ENCODE measurements around the gene GLCE. TPM values are rescaled to one million over a fixed set of nuclear protein-coding genes. Genes with fewer than 3 reads are reported as not detected.
A peak's percentile ranks its signal among the peaks of the same experiment; 100 is the strongest.

The GLCE gene
- total RNA-seq (2014; rRNA removed; shearing (Covaris generic)): 41.9 and 43.3 TPM in 2 replicates
- 27.2 and 33.7 TPM in 2 replicates for polyA plus RNA-seq (2015; cell fraction: cytosol; rRNA removed)
- polyA plus RNA-seq (2015; cell fraction: nucleus; rRNA removed): 19.7 and 30.0 TPM in 2 replicates

DNA sequence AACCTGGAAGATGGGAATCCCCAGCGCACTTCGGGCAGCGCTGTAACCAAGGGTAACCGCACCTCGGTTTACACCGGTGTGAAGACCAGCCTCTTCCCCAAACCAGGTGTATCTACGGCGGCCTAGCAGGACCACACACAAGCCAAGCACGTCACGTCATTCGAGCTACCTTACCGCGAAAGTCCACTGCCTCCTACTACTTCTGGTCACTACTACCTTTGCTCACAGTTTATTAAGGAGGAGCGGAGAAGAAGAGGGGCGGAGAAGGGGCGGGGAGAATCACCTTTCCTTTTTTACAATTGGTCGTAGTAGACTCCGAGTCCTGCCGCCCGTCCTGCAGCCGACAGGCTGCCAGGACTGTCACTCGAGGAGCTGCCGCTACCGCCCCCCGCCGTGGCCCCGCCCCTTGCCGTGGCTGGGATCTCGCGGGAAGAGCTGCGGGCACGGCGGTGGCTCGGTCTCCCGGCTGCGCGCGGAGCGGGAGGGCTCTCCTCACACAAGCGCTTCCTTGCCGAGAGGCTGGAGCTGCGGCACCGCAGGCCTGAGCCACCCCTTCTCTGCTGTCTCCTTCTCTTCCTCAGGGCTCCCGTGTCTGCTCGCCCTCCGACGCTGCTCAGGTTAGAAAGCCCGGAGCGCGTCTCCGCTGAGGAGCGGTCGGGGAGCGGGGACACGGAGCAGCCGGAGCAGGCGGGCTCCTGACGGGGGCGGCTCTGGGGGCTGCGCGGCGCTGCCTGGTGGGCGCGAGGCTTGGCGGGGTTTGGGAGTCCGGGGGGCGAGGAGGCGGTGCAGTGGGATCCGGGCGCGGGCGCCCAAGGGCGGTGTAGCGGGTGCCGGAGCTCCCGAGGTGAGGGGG, at the start of gene GLCE:
Gene GLCE, plus strand, starts transcription at position 495 of the 853 bp plus-strand sequence. CDS start 95,172 bp downstream, outside the sequence.
- in situ Hi-C loops (cut with HindIII; ENCODE audit: low pct_unique_long_range_greater_than_20kb, low sequenced_read_pairs): no loop called here
- peak; percentile 96 for DNase-seq (ENCODE audit: low read depth, low spot score)

GRCh38 chr15:69114331-69114928, 46.0 kb upstream of the GLCE start:
- no peak for DNase-seq (ENCODE audit: low read depth, low spot score)
- in situ Hi-C loops (cut with HindIII; ENCODE audit: low pct_unique_long_range_greater_than_20kb, low sequenced_read_pairs): no loop called here

DNA sequence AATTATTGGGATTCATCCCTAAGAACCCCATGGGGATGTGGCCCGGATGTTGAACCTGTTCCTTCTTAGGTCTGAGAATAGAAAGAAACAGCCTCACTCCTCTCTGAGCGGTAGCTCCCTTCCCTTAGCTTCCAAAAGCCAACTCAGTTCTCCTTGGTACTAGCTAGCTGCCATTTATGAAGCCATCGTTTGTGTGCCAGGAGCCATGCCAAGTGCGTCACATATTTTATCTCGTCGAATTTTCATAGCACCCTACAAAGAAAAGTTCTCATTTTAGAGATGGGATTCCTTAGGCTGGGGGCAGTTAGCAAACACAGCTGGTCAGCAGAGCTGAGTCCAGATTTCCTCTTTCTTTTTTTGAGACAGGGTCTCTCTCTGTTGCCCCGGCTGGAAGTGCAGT, 45.4 kb upstream of the GLCE start:
- in situ Hi-C loops (cut with HindIII; ENCODE audit: low pct_unique_long_range_greater_than_20kb, low sequenced_read_pairs): no loop called here

GRCh38 chr15:69116391-69116790, 44.0 kb upstream of the GLCE start:
- in situ Hi-C loops (cut with HindIII; ENCODE audit: low pct_unique_long_range_greater_than_20kb, low sequenced_read_pairs): no loop called here
- no peak for DNase-seq (ENCODE audit: low read depth, low spot score)

More for the DNA sequence above, 45.4 kb upstream of the GLCE start:
- DNase-seq (ENCODE audit: low read depth, low spot score): no peak

GRCh38 chr15:69117431-69117871, 43.0 kb upstream of the GLCE start:
- in situ Hi-C loops (cut with HindIII; ENCODE audit: low pct_unique_long_range_greater_than_20kb, low sequenced_read_pairs): no loop called here

GRCh38 chr15:69118089-69118488, 42.3 kb upstream of the GLCE start:
- in situ Hi-C loops (cut with HindIII; ENCODE audit: low pct_unique_long_range_greater_than_20kb, low sequenced_read_pairs): no loop called here
- no peak for DNase-seq (ENCODE audit: low read depth, low spot score)

More at GRCh38 chr15:69117431-69117871, 43.0 kb upstream of the GLCE start:
- no peak for DNase-seq (ENCODE audit: low read depth, low spot score)

GRCh38 chr15:69119001-69119400, 41.4 kb upstream of the GLCE start:
- in situ Hi-C loops (cut with HindIII; ENCODE audit: low pct_unique_long_range_greater_than_20kb, low sequenced_read_pairs): no loop called here
- no peak for DNase-seq (ENCODE audit: low read depth, low spot score)

DNA sequence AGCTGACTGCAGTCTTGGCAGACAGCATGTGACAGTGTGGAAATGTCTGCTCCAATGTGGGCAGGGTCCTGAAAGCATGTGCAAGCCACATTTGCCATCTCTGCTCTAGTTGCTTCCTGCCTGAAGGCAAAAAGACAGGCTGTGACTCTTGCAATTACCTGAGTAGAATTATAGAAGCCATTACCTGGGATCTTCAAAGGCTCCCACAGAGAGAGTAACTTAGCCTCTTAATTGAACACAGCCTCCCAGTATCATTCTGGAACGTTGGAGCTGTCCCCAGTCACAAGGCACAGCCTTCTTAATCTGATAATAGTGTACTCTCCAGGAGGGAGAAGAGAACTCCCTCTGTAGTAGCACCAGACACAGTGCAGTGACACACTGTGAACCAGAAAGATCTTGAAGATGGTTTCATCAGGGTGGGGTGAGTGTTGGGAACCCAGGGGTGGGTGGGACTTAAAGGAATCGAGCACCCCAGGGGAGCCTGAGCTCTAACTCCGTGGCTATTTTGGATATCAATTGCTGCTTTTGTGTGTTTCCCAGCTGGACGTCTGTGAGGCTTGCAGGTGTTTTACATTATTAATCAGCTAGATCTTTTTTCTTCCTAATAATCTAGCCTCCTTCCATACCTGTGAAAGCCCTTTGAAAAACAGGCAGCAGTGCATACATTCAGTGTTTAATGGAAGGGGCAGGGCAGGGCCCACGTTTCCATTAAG, 40.6 kb upstream of the GLCE start:
- in situ Hi-C loops (cut with HindIII; ENCODE audit: low pct_unique_long_range_greater_than_20kb, low sequenced_read_pairs): no loop called here
- no peak for DNase-seq (ENCODE audit: low read depth, low spot score)

GRCh38 chr15:69120732-69121131, 39.7 kb upstream of the GLCE start:
- in situ Hi-C loops (cut with HindIII; ENCODE audit: low pct_unique_long_range_greater_than_20kb, low sequenced_read_pairs): no loop called here
- DNase-seq (ENCODE audit: low read depth, low spot score): no peak

DNA sequence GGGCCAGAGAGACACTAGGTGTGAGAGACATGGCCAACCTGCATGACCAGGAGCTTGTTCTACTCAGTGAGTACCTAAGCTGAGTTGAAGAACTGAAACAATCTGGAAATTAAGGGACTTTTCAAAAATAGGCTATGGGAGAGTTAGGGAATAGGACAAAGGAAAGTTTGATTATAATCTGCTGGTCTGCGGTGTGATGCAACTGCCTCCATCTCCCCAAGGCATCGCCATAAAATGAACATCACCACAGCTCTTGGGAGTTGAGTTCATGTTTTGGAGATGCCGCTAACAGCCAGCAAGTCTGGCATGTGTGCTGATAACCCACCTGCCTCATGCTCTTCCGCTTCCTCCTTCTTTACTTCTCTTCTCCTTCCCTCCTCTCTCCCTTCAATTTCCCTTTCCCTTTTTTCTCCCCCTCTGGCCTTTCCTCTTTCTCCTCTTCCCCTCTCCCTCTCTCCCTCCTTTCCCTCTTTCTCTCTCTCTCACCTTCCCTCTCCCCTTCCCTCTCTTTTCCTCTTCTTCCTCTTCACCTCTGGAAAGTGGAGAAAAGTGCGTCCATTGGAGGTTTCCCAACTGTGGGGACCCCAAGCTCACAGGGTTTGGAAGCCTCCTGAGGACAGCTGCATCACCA, 39.1 kb upstream of the GLCE start:
- in situ Hi-C loops (cut with HindIII; ENCODE audit: low pct_unique_long_range_greater_than_20kb, low sequenced_read_pairs): no loop called here
- DNase-seq (ENCODE audit: low read depth, low spot score): no peak

DNA sequence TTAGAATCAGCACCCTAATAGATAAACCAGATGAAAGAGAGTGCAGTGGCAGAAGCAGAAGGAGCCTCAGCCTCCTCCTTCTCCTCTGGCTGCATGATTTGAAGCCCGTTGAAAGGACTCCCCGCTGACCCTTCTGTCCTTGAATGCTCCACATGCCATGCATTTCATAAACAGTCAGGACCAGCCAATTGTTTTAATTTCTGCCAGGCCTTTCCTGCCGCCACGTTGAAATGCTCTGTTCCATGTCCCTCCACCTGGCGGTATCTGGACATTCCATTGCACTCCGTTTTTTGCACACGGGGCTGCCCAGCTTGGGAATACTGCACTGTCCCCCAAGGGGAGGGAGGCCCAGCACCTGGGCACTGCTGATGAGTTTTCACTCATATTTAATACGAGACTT, 35.2 kb upstream of the GLCE start:
- no peak for DNase-seq (ENCODE audit: low read depth, low spot score)
- in situ Hi-C loops (cut with HindIII; ENCODE audit: low pct_unique_long_range_greater_than_20kb, low sequenced_read_pairs): no loop called here

GRCh38 chr15:69126054-69126469, 34.4 kb upstream of the GLCE start:
- in situ Hi-C loops (cut with HindIII; ENCODE audit: low pct_unique_long_range_greater_than_20kb, low sequenced_read_pairs): no loop called here
- no peak for DNase-seq (ENCODE audit: low read depth, low spot score)

- in situ Hi-C loops (cut with HindIII; ENCODE audit: low pct_unique_long_range_greater_than_20kb, low sequenced_read_pairs): no loop called here
- no peak for DNase-seq (ENCODE audit: low read depth, low spot score)
These were observed 33.1 kb upstream of the GLCE start for GRCh38 chr15:69127306-69127705.

GRCh38 chr15:69128667-69129311, 31.6 kb upstream of the GLCE start:
- in situ Hi-C loops (cut with HindIII; ENCODE audit: low pct_unique_long_range_greater_than_20kb, low sequenced_read_pairs): no loop called here
- peak; percentile 27 for DNase-seq (ENCODE audit: low read depth, low spot score)

GRCh38 chr15:69131362-69132220, 28.8 kb upstream of the GLCE start:
- DNase-seq (ENCODE audit: low read depth, low spot score): no peak
- in situ Hi-C loops (cut with HindIII; ENCODE audit: low pct_unique_long_range_greater_than_20kb, low sequenced_read_pairs): no loop called here

DNA sequence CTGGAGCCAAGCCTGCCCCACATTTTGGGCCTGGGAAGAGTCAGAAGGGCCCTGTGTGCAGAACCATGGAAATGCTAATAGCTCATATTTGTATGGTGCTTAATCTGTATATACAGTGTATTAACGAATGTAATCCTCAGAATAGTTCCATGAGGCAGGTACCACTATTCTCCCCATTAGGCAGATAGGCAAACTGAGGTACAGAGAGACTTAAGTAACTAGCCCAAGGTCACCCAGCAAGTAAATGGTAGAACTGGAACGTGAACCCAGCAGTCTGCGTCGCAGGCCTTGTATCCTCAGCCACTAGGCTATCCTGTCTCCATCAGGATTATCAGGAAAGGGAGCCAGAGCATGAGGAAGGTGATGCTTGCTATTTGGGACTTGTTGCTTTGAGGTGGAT, 28.0 kb upstream of the GLCE start:
- DNase-seq (ENCODE audit: low read depth, low spot score): no peak
- in situ Hi-C loops (cut with HindIII; ENCODE audit: low pct_unique_long_range_greater_than_20kb, low sequenced_read_pairs): no loop called here

Measured in SK-MEL-5 (cell line).